Measurements from ENCODE around the gene PTPN4.

The PTPN4 gene

GRCh38 chr2:119862127-119862889 is 102.6 kb downstream of the PTPN4 start:
- no peak for DNase-seq

GRCh38 chr2:119864318-119864717 is 104.6 kb downstream of the PTPN4 start:
- no peak for DNase-seq

DNA sequence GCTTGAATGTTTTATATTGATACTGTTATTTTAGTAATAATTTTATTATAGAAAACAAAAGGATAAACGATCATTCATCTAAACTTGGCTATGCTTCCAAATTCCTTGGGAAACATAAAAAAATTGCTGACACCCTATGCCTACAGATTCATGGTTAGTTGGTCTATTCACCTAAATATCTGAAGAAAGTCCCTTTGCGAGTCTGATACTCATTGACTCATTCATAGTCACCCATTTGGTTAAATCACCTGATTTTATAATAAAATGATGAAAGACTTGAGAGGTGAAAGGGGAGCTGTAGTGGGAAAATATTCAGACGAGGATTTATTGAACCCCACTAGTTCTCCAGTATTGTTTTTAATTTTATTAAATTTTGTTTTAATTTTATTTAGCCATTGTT is 112.0 kb downstream of the PTPN4 start:
- no peak for DNase-seq

GRCh38 chr2:119873350-119874315 is 113.9 kb downstream of the PTPN4 start:
- DNase-seq: no peak

DNA sequence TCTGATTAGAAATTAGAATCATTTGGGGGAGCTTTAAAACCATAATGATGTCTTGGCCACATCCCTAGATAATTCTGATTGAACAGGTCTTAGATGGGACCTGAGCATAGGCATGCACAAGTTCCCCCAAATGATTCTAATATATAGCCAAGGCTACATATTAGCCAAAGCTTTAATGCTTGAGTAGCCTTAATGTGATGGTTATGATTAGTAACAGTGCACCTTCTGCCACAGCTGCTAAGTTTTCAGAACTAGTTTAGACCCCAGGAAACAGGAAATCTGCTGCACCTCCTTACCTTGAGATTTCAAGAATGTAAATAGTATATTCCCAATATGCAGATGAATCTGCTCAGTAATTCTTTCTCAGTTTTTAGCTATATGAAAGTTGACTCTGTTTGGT is 119.8 kb downstream of the PTPN4 start:
- DNase-seq: no peak

GRCh38 chr2:119888680-119889079 is 129.0 kb downstream of the PTPN4 start:
- DNase-seq: no peak

GRCh38 chr2:119897736-119898395 is 138.1 kb downstream of the PTPN4 start:
- no peak for DNase-seq

- DNase-seq: no peak
Observed at GRCh38 chr2:119901013-119901412, 141.3 kb downstream of the PTPN4 start.

DNA sequence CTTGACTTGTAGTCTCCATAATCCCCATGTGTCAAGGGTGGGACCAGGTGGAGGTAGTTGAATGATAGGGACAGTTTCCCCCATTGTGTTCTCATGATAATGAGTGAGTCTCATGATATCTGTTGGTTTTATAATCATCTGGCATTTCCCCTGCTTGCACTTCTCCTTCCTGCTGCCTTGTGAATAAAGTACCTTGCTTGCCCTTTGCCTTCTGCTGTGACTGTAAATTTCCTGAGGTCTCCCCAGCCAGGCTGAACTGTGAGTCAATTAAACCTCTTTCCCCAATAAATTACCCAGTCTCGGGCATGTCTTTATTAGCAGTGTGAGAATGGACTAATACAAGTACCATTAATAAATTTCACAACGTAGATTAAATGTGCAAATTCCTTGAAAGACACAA is 150.8 kb downstream of the PTPN4 start:
- no peak for DNase-seq

GRCh38 chr2:119914266-119914665 is 154.5 kb downstream of the PTPN4 start:
- DNase-seq: no peak

GRCh38 chr2:119921825-119922224 is 162.1 kb downstream of the PTPN4 start:
- DNase-seq: no peak

- DNase-seq: no peak
Observed at GRCh38 chr2:119922699-119923098, 163.0 kb downstream of the PTPN4 start.

DNA sequence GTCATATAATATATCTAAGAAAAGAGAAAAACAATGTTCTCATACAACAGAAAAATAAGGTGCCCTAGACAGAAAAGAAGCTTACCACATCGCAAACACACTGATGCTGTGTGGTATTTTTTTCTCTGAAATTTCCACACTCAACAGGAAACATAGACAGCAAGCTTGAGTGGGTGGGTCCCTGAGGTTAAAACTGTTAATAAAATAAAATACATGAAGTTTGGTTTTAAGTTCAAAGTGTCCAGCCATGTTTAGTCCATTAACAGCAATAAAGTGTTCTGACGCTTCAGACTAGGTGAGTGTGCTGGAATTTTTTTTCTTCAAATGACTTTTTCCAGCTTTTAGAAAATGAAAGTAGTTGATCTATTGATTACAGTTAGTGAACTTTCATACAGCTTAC is 169.8 kb downstream of the PTPN4 start:
- no peak for DNase-seq

DNA sequence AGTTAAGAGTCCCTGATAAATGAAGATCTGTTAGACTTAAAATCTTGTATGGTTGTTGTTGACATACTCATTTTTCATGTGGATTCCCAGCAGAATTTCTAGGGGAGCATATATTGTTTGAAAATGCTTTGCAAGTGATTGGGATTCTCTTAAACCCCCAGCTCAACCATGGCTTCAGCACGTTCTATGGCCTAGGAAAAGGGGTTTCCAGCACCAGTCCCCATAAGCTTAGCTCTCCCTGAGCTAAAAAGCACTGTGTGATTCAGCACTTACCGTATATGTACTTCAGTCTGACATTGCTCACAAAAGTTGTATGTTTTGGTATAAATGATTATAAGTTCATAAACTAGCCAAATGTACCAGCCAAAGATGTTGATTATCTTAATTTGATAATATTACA is 173.1 kb downstream of the PTPN4 start:
- no peak for DNase-seq

DNA sequence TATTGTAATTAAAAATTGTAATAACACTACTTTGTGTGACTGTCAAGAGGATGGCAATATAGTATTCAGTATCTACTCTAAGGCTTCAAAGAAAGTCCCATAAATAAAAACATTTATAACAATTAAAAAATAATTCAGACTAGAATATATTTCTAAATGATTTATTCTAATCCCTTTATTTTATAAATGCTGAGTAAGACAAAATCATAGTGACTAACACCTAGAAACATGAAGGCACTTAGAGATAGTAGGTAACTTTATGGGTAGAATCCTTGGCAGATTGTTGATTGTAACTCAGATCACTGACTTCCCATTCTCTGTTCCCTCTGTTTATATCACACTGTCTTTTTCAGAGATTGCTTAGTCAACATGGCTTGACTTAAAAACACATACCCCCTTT is 174.6 kb downstream of the PTPN4 start:
- no peak for DNase-seq

DNA sequence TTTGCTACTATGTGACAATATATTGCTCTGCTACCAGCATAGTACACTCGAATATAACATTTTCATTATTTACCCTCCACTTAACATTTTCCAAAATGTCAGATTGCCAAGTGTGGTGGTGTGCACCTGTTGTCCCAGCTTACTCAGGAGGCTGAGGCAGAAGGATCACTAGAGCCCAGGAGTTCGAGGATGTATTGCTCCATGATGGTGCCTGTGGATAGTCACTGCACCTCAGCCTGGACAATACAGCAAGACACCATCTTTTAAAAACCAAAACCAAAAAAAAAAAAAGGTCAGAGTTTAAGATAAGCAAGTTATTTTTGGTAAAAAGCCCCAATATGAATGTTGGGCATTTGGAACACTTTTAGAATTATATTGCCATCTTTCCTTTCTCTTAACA is 178.0 kb downstream of the PTPN4 start:
- no peak for DNase-seq

GRCh38 chr2:119939915-119940314 is 180.2 kb downstream of the PTPN4 start:
- no peak for DNase-seq

DNA sequence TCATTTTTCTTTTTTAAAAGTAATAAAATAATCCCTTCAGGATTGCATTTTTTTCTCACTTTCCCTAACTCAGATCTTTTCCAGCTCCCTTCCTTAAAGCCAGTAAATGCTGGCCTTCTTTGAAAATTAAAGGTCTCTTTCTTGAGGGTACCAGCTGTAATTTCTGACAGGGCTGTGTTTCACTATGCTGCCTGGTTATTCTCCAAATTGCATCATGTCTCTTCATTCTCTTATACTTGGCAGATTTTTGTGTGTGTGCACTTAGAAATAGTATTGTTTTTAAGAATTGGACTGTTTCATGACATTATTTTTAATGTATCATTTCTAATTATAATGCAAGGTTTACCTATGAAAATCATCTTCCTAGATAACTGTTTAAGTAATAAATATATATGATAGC is 181.1 kb downstream of the PTPN4 start:
- DNase-seq: no peak

- DNase-seq: no peak
Observed at GRCh38 chr2:119941388-119941787, 181.7 kb downstream of the PTPN4 start.

- no peak for DNase-seq
Observed at GRCh38 chr2:119941981-119942513, 182.3 kb downstream of the PTPN4 start.

DNA sequence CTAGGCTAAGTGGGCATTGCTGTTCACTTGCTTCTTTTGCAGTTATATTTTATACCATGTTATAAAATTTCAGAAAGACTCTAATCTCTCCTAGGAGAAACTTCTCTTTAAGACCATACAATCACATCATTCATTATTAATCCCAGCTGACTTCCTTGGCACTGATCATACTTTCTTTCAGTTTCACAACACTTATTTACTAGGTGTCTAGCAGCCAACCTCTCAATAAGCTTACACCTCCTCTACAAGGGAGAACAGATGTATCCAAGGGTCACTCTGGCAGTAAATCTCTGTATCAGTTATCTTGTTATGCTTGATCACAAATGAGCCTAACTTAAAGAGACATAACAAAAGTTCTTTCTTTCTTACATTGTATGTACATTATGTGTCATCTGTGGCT is 183.3 kb downstream of the PTPN4 start:
- DNase-seq: no peak

- DNase-seq: no peak
Observed at GRCh38 chr2:119947535-119947934, 187.8 kb downstream of the PTPN4 start.

DNA sequence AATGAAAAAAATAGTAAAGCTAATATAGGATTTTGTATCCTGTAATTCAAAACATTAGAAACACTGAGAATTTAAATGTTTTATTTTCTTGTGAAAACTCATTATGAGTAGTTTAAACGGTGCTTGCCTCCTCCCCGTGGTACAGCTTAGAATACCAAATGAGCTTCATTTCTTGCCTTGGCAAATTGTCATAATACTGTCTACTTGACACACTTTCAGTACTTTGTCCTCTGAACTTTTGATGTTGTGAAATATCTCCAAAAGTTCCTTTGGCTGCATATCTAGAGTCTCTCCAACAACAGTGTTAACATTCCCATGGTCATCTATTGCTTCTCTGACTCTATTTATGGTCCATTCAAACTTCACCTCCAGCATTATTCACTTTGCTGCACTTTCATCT is 191.2 kb downstream of the PTPN4 start:
- no peak for DNase-seq

Data from effector CD8-positive, alpha-beta T cell (primary cell).